ENCODE data around the gene EZR.

DNA sequence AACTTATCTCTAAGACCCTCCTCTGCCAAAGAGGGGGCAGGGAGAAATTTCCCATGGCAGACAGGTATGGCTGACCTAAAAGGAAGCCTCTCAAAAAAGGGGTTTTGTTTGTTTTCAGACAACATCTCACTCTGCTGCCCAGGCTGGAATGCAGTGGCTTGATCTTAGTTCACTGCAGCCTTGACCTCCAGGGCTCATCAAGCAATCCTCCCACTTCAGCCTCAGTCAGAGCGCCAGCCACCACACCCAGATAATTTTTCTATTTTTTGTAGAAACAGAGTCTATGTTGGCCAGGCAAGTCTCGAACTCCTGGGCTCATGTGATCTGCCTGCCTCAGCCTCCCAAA lies 3.8 kb downstream of the EZR start:
- TF ChIP-seq CTCF (IDR thresholded peaks at IDR 0.05) (no peak), POLR2A (IDR thresholded peaks at IDR 0.05) (no peak)
